Parathyroid adenoma (tissue), 2 donors: ENCODE measurements around the gene SCARB1.

Source experiments
- H2AFZ ChIP-seq: fragments of 300-600 bp; sonication (generic); one replicate; pipeline ENCODE4 v1.7.0; 2017; ENCODE audit warnings: antibody characterized with exemption, mild to moderate bottlenecking
- H3K27ac ChIP-seq: fragments of 300-600 bp; sonication (generic); one replicate; pipeline ENCODE4 v1.7.0; 2017
- H3K27me3 ChIP-seq: fragments of 300-600 bp; sonication (generic); one replicate; pipeline ENCODE4 v1.7.0; 2017; ENCODE audit warnings: low read length; ENCODE audit not compliant: control insufficient read depth, insufficient read depth
- H3K36me3 ChIP-seq: fragments of 300-600 bp; sonication (generic); one replicate; pipeline ENCODE4 v1.7.0; 2017; ENCODE audit warnings: low read length; ENCODE audit not compliant: control insufficient read depth, insufficient read depth
- H3K4me1 ChIP-seq: fragments of 300-600 bp; sonication (generic); one replicate; pipeline ENCODE4 v1.7.0; 2017; ENCODE audit warnings: control low read depth
- H3K4me2 ChIP-seq: fragments of 300-600 bp; sonication (generic); one replicate; pipeline ENCODE4 v1.7.0; 2017; ENCODE audit warnings: low read length
- H3K4me3 ChIP-seq: fragments of 300-600 bp; sonication (generic); one replicate; pipeline ENCODE4 v1.7.0; 2017; ENCODE audit warnings: low read depth, low read length
- H3K79me2 ChIP-seq: fragments of 300-600 bp; sonication (generic); one replicate; pipeline ENCODE4 v1.7.0; 2017; ENCODE audit warnings: control low read depth
- H3K9ac ChIP-seq: fragments of 300-600 bp; sonication (generic); one replicate; pipeline ENCODE4 v1.7.0; 2017; ENCODE audit warnings: mild to moderate bottlenecking
- H3K9me3 ChIP-seq: fragments of 300-600 bp; sonication (generic); one replicate; pipeline ENCODE4 v1.7.0; 2017; ENCODE audit warnings: low read length; ENCODE audit not compliant: control insufficient read depth
- TF ChIP-seq, protein P1 (sequence below): fragments of 300-600 bp; sonication (generic); IDR thresholded peaks from one replicate; pipeline ENCODE4 v1.7.0; 2017; ENCODE audit warnings: antibody characterized with exemption, mild to moderate bottlenecking
- donor health status: primary hyperparathyroidism.

SCARB1 gene

DNA sequence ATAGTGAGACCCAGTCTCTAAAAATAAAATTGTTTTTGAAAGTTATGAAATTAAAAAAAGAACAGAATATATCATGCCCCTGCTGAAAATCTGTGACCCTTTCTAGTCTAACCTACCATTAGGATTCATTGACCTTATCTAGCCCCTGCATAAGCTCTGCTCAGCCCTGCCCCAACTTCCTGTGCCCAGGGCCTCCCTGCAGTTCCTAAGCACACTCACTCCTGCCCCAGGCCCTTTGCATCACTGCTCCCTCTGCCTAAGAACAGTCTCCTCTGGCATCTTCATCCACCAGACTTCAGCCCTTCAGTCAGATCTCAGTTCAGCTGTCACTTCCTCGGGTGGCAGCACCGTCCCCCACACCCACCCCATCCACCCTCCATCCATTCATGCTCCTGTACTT, 55.4 kb downstream of the SCARB1 start:
- Histone ChIP-seq H3K4me2 (no peak overlapping the region), H3K4me3 (no peak overlapping the region), H3K4me1 (peaks cover 3% of the 10 kb centered on the region), H3K9ac (no peak overlapping the region), H2AFZ (no peak overlapping the region), H3K79me2 (no peaks in the 10 kb centered on the region), H3K9me3 (no peaks in the 10 kb centered on the region), H3K27me3 (no peaks in the 10 kb centered on the region), H3K36me3 (no peaks in the 10 kb centered on the region), H3K27ac (no peak overlapping the region)
- TF ChIP-seq, protein P1, sequence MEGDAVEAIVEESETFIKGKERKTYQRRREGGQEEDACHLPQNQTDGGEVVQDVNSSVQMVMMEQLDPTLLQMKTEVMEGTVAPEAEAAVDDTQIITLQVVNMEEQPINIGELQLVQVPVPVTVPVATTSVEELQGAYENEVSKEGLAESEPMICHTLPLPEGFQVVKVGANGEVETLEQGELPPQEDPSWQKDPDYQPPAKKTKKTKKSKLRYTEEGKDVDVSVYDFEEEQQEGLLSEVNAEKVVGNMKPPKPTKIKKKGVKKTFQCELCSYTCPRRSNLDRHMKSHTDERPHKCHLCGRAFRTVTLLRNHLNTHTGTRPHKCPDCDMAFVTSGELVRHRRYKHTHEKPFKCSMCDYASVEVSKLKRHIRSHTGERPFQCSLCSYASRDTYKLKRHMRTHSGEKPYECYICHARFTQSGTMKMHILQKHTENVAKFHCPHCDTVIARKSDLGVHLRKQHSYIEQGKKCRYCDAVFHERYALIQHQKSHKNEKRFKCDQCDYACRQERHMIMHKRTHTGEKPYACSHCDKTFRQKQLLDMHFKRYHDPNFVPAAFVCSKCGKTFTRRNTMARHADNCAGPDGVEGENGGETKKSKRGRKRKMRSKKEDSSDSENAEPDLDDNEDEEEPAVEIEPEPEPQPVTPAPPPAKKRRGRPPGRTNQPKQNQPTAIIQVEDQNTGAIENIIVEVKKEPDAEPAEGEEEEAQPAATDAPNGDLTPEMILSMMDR = no peak

DNA sequence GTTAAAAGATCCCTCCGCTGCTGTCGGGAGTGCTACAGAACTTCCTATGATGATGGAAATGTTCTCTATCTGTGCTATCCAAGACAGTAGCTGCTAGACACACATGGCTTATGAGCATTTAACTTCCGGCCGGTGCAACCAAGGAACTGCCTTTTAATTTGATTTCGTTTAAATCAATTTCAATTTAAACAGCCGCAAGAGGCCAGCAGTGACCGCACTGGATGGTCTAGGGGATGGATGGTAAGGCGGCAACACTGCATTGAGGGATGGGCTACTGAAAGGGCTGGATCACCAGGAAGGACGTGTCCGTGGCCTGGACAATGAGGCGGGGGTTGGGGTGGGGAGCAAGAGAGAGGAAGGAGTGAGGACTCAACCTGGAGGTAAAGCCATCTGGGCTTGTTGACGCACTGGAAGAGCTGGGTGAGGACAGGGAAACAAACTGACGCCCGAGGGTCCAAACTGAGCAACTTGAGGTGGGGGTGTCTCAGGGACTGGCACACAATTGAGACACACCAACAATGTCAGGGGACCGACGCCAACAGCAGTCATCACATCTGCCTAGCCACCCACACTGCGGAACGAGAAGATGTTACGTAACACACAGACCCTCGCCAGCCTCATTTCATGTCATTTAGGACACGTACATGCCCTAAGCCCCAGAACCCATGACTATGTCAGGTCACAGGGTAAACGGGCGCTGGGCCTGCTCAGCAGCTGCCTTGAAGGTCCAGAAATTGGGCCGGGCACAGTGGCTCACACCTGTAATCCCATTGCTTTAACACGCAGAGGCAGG, 57.6 kb downstream of the SCARB1 start:
- Histone ChIP-seq H3K4me2 (no peak overlapping the region), H3K27me3 (no peaks in the 10 kb centered on the region), H3K79me2 (no peaks in the 10 kb centered on the region), H3K9ac (no peak overlapping the region), H3K27ac (no peak overlapping the region), H3K4me1 (peaks cover 3% of the 10 kb centered on the region), H2AFZ (no peak overlapping the region), H3K4me3 (no peak overlapping the region), H3K36me3 (no peaks in the 10 kb centered on the region), H3K9me3 (no peaks in the 10 kb centered on the region)
- TF ChIP-seq, protein P1 = no peak

DNA sequence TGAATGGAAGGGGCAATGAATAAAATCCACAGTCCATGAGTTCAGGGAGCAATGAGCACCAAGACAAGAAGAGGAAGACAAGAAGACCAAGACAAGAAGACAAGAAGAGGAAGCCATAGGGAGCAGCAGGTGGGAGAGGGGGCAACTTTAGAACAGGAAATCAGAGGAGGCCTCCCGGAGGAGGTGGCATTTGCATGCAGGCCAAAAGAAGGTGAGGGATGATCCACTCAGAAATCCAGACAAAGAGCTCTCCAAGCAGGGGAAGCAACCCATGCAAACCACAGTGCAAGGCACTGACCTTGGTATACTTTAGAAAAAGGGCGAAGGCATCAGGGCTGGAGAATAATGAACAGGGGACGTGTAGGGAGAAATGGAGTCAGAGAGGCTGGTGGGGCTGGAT, 58.6 kb downstream of the SCARB1 start:
- no peaks in the 10 kb centered on the region for H3K36me3 ChIP-seq
- H3K4me3 ChIP-seq = no peak overlapping the region
- TF ChIP-seq, protein P1 = no peak
- no peaks in the 10 kb centered on the region for H3K27me3 ChIP-seq
- no peaks in the 10 kb centered on the region for H3K9me3 ChIP-seq
- no peaks in the 10 kb centered on the region for H3K79me2 ChIP-seq
- H3K4me2 ChIP-seq = no peak overlapping the region
- H2AFZ ChIP-seq = no peak overlapping the region
- no peak overlapping the region for H3K9ac ChIP-seq
- H3K4me1 ChIP-seq = peaks cover 3% of the 10 kb centered on the region
- H3K27ac ChIP-seq = no peak overlapping the region

DNA sequence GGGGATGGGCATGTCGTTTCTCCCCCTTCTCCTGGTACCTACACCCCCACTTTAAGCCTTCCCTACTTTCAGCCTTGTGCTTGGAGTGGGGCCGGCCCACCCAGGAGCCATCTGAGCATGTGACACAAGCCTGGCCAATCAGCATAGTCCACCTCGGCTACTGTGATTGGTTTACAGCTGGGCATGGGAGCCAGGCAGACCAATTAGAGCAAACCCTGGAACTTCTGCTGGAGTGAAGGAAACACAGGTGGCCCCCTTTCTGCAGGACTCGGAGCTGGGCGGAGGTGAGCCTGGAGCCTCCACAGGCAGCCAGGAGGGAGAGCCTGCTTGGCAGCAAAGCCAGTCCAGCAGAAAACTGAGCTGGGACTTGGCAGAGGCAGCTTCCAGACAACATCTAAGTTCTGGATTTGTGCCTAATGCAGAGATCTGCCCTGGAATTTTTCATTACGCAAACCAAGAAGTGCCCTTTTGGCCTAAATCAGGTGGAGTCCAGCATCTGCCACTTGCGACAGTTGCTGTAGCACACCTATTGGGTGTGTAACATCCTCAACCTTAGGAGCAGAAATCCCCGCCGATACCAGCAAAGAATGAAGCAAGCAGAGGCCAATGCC, 59.5 kb downstream of the SCARB1 start:
- Histone ChIP-seq H3K9ac (no peak overlapping the region), H2AFZ (peak overlapping the region; percentile 1), H3K79me2 (no peaks in the 10 kb centered on the region), H3K4me3 (no peak overlapping the region), H3K36me3 (no peaks in the 10 kb centered on the region), H3K27me3 (no peaks in the 10 kb centered on the region), H3K9me3 (no peaks in the 10 kb centered on the region), H3K27ac (no peak overlapping the region), H3K4me1 (peaks cover 3% of the 10 kb centered on the region), H3K4me2 (no peak overlapping the region)
- TF ChIP-seq, protein P1 = no peak
